Suprapubic skin (tissue), 4 donors: ENCODE results near the gene LRRIQ1. TPM values are rescaled to one million over a fixed set of nuclear protein-coding genes. Genes with fewer than 3 reads are reported as not detected.

ENCODE experiments used
- DNase-seq, 2 donors: peaks; one replicate each; pipeline ENCODE4 v3.0.0-alpha.2; 2019; ENCODE audit warnings: low spot score in 2 of 2
- H3K27ac ChIP-seq: fragments of 200-600 bp; sonication (generic); one replicate; pipeline ENCODE4 v1.5.1; 2019
- H3K27me3 ChIP-seq: fragments of 200-600 bp; sonication (generic); one replicate; pipeline ENCODE4 v1.5.1; 2019
- H3K36me3 ChIP-seq: fragments of 200-600 bp; sonication (generic); one replicate; pipeline ENCODE4 v1.5.1; 2019
- H3K4me1 ChIP-seq: fragments of 200-600 bp; sonication (generic); one replicate; pipeline ENCODE4 v1.5.1; 2019
- H3K4me3 ChIP-seq: fragments of 200-600 bp; sonication (generic); one replicate; pipeline ENCODE4 v1.5.1; 2019; ENCODE audit warnings: mild to moderate bottlenecking
- H3K9me3 ChIP-seq: fragments of 200-600 bp; sonication (generic); one replicate; pipeline ENCODE4 v1.5.1; 2019
- EP300 ChIP-seq: sonication (generic); formaldehyde crosslinking; IDR thresholded peaks from one replicate; pipeline ENCODE4 v1.6.1; 2017; ENCODE audit warnings: antibody characterized with exemption
- POLR2A ChIP-seq, 2 donors: fragments of 450-650 bp; IDR thresholded peaks; one replicate each; pipeline ENCODE4 v1.6.1; 2017; ENCODE audit warnings: antibody characterized with exemption in 2 of 2, mild to moderate bottlenecking in 2 of 2, moderate library complexity in 2 of 2
- POLR2AphosphoS5 ChIP-seq, 3 donors: sonication (generic); formaldehyde crosslinking; IDR thresholded peaks; one replicate each; pipeline ENCODE4 v1.6.1; 2017; ENCODE audit warnings: antibody characterized with exemption in 3 of 3
- WGBS: methylation state at CpG from one replicate; pipeline ENCODE4 v1.1.5; 2018; 5-methylcytosine and 5-hydroxymethylcytosine counted together
- total RNA-seq, 4 donors: library from RNA; depleted of rRNA; stranded (reverse); fragments of >200 nt; gene quantifications; one replicate each; pipeline ENCODE4 v1.1.0, GENCODE V29; 2016
- TF ChIP-seq, protein P1 (sequence below), 2 donors: fragments of 200-600 bp in 1 of 2; fragments of 450-650 bp in 1 of 2; sonication (generic) in 1 of 2; IDR thresholded peaks; one replicate each; pipeline ENCODE4 v1.5.1; 2016 to 2019; ENCODE audit warnings: antibody characterized with exemption in 2 of 2, mild to moderate bottlenecking in 1 of 2, moderate library complexity in 1 of 2

The LRRIQ1 gene
- total RNA-seq, 4 donors from 2014 or later: 0.16 TPM; not detected in 3

GRCh38 chr12:85260896-85261295 lies 224.7 kb downstream of the LRRIQ1 start:
- no peaks in the 10 kb centered on the region for H3K9me3 ChIP-seq
- TF ChIP-seq, protein P1, sequence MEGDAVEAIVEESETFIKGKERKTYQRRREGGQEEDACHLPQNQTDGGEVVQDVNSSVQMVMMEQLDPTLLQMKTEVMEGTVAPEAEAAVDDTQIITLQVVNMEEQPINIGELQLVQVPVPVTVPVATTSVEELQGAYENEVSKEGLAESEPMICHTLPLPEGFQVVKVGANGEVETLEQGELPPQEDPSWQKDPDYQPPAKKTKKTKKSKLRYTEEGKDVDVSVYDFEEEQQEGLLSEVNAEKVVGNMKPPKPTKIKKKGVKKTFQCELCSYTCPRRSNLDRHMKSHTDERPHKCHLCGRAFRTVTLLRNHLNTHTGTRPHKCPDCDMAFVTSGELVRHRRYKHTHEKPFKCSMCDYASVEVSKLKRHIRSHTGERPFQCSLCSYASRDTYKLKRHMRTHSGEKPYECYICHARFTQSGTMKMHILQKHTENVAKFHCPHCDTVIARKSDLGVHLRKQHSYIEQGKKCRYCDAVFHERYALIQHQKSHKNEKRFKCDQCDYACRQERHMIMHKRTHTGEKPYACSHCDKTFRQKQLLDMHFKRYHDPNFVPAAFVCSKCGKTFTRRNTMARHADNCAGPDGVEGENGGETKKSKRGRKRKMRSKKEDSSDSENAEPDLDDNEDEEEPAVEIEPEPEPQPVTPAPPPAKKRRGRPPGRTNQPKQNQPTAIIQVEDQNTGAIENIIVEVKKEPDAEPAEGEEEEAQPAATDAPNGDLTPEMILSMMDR (IDR thresholded peaks at IDR 0.05): no peak
- TF ChIP-seq EP300 (no peak), POLR2A (IDR thresholded peaks at IDR 0.05) (no peak), POLR2AphosphoS5 (IDR thresholded peaks at IDR 0.05) (no peak)
- DNase-seq: no peak
- H3K27ac ChIP-seq: no peak overlapping the region
- peaks cover 2% of the 10 kb centered on the region for H3K27me3 ChIP-seq
- no peaks in the 10 kb centered on the region for H3K4me1 ChIP-seq
- 45% methylated on average over 3 of the region's 3 CpGs for WGBS
- H3K4me3 ChIP-seq: no peak overlapping the region
- no peaks in the 10 kb centered on the region for H3K36me3 ChIP-seq

GRCh38 chr12:85266356-85266755 lies 230.2 kb downstream of the LRRIQ1 start:
- H3K9me3 ChIP-seq: no peaks in the 10 kb centered on the region
- DNase-seq: no peak
- TF ChIP-seq, protein P1 (IDR thresholded peaks at IDR 0.05): no peak
- TF ChIP-seq POLR2A (IDR thresholded peaks at IDR 0.05): no peak
- TF ChIP-seq POLR2AphosphoS5 (IDR thresholded peaks at IDR 0.05): no peak
- no peak for TF ChIP-seq EP300
- 69% methylated on average over 4 of the region's 4 CpGs for WGBS
- no peak overlapping the region for H3K4me3 ChIP-seq
- no peaks in the 10 kb centered on the region for H3K36me3 ChIP-seq
- no peak overlapping the region for H3K27ac ChIP-seq
- H3K27me3 ChIP-seq: peaks cover 9% of the 10 kb centered on the region
- no peaks in the 10 kb centered on the region for H3K4me1 ChIP-seq

GRCh38 chr12:85273381-85274314 lies 237.5 kb downstream of the LRRIQ1 start:
- Histone ChIP-seq H3K27me3 (peaks cover 78% of the 10 kb centered on the region), H3K4me1 (peaks cover 7% of the 10 kb centered on the region), H3K9me3 (no peaks in the 10 kb centered on the region), H3K36me3 (no peaks in the 10 kb centered on the region), H3K4me3 (peak overlapping the region; percentile 26), H3K27ac (no peak overlapping the region)
- no peak for TF ChIP-seq EP300
- no peak for TF ChIP-seq POLR2AphosphoS5 (IDR thresholded peaks at IDR 0.05)
- no peak for TF ChIP-seq POLR2A (IDR thresholded peaks at IDR 0.05)
- TF ChIP-seq, protein P1 (IDR thresholded peaks at IDR 0.05): no peak
- no peak for DNase-seq
- WGBS: 8% methylated on average over 31 of the region's 37 CpGs

DNA sequence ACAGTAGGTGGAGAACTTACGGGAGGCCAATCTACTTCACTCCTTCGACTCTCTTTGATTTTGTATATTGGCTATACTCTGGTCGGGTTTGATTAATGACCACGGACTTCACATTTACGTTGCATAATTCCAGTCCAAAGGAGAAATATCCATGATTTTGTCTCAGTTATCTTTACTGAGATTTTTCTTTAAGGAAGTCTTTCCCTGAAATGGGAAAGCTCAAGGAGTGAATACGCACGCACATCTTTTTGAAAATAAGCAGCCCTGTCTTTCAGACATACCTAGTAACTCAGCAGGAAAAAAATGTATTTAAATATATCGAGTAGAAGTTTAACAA lies 238.1 kb downstream of the LRRIQ1 start:
- DNase-seq: no peak
- H3K4me3 ChIP-seq: no peak overlapping the region
- no peaks in the 10 kb centered on the region for H3K36me3 ChIP-seq
- H3K9me3 ChIP-seq: no peaks in the 10 kb centered on the region
- TF ChIP-seq, protein P1 (IDR thresholded peaks at IDR 0.05): no peak
- TF ChIP-seq EP300 (no peak), POLR2AphosphoS5 (IDR thresholded peaks at IDR 0.05) (no peak), POLR2A (IDR thresholded peaks at IDR 0.05) (no peak)
- H3K4me1 ChIP-seq: peaks cover 11% of the 10 kb centered on the region
- no peak overlapping the region for H3K27ac ChIP-seq
- 19% methylated on average over 8 of the region's 8 CpGs for WGBS
- peaks cover 84% of the 10 kb centered on the region for H3K27me3 ChIP-seq

DNA sequence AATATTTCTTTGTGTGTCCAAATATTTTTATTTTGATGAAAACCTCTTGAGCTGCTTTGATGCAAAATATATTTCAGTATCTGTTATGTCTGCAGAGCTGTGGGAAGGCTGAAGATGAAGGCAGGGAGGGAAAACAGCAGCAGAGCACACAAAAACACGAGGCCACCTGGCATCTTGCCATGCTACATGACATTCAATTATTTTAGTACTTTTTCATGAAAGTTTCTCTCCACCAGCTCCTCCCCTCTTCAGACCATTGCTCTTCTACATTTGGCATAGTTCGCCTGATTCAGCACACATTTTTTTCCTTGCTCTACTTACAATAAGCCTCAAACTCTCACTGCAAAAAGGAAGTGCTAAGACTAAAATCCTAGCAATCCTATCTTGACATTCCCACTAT lies 239.2 kb downstream of the LRRIQ1 start:
- H3K27me3 ChIP-seq: peaks cover 95% of the 10 kb centered on the region
- TF ChIP-seq, protein P1 (IDR thresholded peaks at IDR 0.05): no peak
- no peak for TF ChIP-seq POLR2AphosphoS5 (IDR thresholded peaks at IDR 0.05)
- no peak for TF ChIP-seq POLR2A (IDR thresholded peaks at IDR 0.05)
- TF ChIP-seq EP300: no peak

More for the DNA sequence above, 239.2 kb downstream of the LRRIQ1 start:
- Histone ChIP-seq H3K36me3 (no peaks in the 10 kb centered on the region), H3K27ac (no peak overlapping the region), H3K4me1 (peaks cover 22% of the 10 kb centered on the region), H3K4me3 (no peak overlapping the region), H3K9me3 (no peaks in the 10 kb centered on the region)
- no peak for DNase-seq
- 17% methylated on average over 2 of the region's 2 CpGs for WGBS
